Stimulated activated CD4-positive, alpha-beta T cell treated with anti-CD3 and anti-CD28 coated beads, Interleukin-12 subunit alpha, Interleukin-12 subunit beta, amount 100 ng/mL, for 48 hours (primary cell): ENCODE data around the gene TMEM203.
A peak's percentile ranks its signal among the peaks of the same experiment; 100 is the strongest.

Source experiments
- DNase-seq, 3 donors: peaks; one replicate each; pipeline ENCODE4 v3.0.0-alpha.2; 2020; ENCODE audit warnings: low read depth in 2 of 3, low spot score in 1 of 3

The TMEM203 gene

DNA sequence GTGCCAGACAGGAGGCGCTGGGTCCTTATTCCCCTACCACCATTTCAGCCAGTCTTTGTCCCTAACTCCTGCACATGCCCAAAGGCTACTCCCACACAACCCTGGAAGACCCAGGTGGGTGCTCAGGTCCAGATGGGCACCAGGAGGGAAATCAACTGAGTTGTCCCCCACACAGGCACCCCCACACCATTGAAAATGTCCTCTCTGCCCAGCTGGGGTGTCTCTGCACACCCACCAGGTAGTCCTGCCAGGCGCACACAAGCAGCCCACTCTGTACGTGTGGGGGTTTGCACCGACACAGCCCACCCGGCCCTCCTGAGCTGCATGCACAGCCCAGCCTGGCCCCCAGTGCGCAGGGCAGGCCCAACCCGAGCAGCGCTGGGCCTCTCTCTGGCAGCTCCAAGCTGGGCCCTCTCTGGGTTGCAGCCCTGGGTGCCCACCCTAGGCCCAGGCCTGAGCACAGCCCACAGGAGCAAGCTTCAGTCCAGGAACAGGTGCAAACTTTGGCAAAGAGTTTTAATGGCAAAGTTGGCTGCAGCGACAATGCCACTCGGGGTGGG is 14.4 kb upstream of the TMEM203 start:
- DNase-seq, result no peak

DNA sequence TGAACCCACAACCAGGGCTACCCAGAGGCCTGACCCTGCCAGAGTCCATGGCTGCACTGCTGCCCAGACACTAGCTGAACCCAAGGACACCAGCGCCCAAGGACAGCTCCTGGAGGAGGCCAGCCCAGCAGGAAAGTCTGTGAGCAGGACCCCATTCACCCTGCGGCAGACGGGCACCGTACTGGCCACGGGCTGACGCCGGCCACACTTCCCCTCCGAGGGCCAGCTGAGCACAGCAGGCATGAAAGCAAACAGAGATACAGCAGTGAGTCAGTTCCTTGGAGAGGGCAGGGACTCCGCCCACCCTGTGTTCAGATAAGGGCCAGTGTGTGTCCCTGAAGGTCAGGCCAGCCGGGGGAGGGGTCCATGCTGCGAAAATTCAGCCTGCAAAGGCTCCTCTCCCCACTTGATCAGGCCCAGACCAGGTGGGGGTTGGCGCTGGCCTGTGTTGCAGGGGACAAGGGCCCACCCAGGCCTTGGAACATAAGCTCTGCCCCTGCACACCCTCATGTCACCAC is 13.4 kb upstream of the TMEM203 start:
- DNase-seq, result no peak

DNA sequence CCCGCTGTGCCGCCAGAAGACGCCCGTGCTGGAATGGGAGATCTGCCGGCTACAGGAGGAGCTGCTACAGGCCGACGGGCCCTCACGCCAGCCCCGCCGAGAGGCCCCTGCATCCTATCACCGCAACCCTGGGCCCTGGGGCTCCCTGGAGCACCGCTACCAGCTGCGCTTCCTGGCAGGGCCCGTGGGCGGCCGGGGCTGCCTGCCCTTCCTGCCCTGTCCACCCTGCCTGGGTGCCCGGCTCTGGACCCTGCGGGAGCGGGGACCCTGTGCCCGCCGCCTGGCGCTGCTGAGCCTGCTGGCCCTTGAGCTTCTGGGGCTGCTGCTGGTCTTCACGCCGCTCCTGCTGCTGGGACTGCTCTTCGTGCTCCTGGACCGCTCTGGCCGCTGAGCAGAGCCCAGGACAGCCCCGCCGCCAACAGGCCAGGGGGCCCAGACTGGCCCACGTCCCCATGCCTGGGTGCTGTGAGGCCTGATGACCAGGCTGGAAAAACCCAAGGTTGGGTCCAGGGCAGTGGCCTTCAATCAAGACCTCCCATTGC is 12.8 kb upstream of the TMEM203 start:
- DNase-seq, result no peak

DNA sequence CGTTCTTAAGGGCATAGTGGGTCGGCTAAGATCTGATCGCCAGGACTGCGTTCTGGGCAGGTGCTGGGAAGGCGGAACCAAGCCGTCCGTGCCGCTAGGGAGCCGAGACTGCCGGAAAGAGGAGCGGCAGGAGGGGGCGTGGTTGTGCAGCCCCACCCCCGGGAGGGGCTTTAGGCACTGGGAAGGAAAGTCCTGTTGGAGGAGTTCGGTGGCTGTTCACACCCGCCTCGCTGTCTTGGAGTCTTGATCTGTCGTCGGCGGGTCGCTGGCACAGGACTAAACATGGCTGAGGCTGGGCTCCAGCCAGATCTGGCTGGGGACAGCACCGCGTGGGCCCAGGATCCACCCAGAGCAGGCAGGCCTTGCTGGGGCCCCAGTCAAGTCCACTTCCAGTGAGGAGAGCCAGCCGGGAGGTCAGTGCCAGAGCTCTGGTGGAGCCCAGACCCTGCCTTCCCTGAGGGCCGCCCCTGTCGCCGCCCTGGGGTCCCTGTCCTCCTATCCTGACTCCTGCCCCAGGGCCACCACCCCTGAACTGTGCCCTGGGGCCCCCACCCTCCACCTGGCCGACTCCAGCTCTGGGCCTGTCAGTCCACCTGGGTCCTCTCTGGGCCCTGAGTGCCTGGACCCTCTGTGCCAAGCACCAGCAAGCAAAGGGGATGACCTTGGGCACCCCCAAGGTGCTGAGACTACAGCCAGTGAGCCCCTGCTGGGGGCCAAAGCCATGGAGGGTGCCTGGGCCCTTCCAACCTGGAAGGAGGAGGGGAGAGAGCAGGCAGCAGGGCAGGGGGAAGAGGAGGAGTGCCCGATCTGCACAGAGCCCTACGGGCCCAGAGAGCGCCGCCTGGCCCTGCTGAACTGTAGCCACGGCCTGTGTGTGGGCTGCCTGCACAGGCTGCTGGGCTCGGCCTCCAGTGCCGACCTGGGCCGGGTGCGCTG is 12.1 kb upstream of the TMEM203 start:
- no peak for DNase-seq

DNA sequence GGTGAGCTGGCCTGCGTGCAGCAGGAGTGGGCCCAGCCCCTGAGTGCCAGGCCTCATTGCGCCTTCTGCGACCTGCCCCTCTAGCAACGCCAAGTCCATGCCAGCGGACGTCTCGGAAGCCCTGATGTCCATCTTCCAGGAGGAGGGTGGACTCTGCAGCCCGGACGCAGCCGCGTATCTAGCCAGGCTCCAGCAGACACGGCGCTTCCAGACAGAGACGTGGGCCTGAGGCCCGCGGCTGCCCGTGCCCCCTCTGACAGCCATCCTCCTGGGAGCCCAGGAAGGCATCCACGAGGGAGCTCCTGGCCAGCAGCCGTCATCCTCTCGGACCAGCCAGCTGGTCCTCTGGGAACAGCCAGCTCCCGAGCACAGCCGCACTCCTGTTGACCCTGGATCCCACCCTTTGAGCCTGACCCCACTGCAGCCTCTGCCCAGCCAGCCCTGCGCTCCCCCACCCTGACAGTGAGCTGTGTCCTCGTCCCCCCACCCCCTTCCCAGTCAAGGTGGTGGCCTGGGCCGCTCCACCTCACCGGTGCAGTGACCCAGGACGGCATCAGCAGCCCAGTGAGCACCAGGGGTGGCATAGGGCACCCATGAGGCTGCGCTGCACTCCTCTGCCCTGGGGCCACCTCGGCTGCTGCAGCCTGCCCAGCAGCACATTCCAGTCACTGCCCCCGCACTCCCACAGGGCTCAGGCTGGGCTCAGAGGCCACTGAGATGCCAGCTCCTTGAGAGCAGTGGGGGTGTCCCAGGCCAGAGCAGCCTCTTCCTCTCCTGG is 10.9 kb upstream of the TMEM203 start:
- no peak for DNase-seq

DNA sequence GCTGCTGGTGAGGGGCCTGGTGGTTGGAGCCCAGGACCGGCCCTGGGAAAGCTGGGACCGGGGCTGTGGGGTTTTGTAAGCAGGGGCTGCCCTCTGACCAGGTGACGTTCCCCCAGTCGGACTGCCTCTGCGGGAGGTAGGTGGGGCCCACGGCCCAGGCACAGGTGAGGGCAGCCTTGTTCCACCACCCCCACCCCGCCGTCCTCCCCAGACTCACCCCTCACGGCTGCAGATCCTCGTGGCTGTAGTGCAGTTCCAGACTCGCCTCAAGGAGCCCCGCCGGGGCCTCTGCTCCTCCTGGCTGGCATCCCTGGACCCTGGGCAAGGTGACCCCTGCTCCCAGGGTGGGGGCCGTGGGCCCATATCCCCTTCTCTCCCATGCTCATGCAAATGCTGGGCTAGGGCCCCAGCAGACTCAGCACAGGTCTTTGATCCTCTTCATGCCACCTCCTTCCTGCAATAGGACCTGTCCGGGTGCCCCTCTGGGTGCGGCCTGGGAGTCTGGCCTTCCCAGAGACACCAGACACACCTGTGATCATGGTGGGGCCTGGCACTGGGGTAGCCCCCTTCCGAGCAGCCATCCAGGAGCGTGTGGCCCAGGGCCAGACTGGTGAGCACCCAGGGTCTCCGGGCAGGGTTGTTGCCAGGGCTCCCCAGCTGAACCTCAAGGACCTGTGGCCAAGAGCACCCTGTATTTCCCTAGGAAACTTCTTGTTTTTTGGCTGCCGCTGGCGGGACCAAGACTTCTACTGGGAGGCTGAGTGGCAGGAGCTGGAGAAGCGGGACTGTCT is 9.9 kb upstream of the TMEM203 start:
- no peak for DNase-seq

DNA sequence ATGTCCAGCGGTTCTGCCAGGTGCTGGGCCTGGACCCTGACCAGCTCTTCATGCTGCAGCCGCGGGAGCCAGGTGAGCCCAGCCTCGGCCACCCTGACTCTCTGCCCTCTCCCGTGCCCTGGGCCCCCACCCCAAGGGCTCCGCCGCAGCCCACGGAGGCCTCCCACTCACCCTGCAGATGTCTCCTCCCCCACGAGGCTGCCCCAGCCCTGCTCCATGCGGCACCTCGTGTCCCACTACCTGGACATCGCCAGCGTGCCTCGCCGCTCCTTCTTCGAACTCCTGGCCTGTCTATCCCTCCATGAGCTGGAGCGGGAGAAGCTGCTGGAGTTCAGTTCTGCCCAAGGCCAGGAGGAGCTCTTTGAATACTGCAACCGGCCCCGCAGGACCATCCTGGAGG is 9.2 kb upstream of the TMEM203 start:
- no peak for DNase-seq

DNA sequence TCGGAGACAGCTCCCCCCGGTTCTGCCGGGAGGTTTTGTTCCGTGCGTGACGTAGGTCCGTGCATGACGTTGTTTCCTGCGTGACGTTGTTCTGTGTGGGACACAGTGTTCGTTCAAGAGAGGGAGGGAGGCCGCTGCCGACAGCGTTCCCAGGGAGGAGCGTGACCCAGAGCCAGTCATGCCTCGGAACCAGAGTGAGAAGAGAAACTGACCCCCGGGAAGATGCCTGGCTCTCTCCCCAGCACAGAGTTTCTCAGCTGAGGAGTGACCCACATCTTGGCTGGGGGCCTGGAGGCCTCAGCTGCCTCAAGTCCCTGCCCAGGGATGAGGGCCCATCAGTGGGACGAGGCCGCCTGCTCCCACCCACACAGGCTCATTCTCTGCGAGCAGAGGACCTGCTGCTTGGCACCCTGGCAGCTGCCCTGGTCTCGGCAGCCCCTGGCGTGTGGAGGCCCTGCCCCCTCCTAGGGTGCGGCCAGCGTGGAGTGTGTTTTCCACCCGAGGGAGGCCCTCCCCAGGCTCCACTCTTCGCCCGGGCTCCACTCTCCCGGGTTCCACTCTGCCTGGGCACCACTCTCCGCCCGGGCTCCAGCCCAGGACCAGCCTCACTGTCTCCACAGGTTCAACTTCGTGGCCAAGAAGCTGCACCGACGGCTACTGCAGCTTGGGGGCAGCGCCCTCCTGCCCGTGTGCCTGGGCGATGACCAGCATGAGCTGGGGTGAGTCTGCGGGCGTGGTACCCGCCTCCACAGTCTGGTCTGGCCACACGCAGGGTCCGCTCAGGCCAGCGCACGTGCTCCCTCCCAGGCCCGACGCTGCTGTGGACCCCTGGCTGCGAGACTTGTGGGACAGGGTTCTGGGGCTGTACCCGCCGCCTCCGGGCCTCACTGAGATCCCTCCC is 8.0 kb upstream of the TMEM203 start:
- no peak for DNase-seq

DNA sequence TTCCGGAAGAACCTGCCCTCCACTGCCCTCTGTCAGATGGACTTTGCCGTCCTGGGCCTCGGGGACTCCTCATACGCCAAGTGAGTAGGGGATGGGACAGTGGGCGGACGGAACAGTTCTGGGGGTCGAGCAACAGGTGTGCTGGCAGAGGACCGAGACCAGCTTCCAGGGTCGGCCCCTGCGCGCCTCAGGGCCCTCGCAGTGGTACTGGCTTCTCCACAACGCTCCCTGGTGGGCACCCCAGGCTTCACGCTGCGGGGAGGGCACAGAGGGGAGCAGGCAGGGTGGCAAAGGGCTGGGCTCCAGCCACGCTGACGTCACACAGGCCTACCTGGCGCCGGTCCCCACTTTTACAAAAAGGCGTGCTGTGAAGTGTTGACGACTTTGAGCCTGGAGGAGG is 7.1 kb upstream of the TMEM203 start:
- no peak for DNase-seq

DNA sequence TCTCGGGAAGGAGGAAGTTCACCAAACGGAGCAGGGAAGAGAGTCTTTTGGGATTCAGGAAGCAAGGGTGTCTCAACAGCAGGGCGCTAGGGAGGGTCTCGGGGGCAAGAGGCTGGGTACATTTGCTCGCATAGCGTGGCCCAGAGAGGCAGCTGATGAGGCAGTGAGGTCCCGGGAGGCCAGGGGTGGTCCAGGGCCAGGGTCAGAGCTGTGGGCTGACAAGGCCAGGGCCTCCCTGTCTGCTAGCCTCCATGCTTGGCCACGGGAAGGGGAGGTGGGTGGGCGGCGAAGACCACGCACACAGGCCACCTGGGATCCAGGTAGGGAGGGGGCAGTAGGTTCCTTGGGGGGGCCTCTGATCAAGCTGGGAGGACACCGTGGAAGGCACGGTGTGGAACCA is 6.1 kb upstream of the TMEM203 start:
- DNase-seq, result no peak

DNA sequence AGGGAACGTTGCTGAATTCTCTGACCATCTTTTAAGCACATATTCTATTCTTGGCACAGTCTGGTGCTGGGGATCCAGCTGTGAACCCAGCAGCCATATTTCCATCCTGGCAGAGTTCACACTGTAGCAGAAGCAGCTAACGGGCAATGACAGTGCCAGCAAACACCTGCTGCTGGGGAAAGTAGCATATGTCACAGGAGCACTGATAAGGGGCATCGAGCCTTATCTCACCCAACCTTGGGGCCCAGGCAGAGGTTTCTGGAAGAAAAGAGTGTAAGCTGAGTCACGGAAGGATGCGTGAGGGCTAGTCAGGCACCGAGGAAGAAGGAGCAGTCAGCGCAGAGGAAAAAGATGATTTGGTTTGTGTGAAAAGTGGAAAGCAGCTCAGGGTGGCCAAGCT is 1.2 kb upstream of the TMEM203 start:
- DNase-seq, result no peak

DNA sequence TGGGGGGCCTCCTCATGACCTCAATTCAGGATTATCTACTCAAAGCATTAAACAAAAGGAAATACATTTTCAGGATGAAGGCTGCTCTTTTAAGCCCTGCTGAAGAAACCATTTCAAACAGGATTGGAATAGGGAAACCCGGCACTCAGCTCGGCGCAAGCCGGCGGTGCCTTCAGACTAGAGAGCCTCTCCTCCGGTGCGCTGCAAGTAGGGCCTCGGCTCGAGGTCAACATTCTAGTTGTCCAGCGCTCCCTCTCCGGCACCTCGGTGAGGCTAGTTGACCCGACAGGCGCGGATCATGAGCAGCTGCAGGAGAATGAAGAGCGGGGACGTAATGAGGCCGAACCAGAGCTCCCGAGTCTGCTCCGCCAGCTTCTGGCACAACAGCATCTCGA is 720 bp downstream of the TMEM203 start:
- no peak for DNase-seq

DNA sequence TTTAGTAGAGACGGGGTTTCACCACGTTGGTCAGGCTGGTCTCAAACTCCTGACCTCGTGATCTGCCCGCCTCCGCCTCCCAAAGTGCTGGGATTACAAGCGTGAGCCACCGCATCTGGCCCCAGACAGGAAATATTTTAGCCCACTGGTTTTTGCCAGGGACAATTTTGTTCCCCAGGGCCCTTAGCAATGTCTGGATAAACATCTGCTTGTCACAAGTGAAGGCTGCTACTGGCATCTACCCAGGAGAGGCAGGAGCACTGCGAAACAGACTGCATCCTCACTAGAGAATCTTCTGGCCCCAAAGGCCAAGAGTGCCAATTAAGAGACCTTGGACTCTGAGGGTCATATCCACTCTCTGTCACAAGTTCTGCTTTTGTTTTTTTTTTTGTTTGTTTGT is 2.5 kb downstream of the TMEM203 start:
- no peak for DNase-seq

DNA sequence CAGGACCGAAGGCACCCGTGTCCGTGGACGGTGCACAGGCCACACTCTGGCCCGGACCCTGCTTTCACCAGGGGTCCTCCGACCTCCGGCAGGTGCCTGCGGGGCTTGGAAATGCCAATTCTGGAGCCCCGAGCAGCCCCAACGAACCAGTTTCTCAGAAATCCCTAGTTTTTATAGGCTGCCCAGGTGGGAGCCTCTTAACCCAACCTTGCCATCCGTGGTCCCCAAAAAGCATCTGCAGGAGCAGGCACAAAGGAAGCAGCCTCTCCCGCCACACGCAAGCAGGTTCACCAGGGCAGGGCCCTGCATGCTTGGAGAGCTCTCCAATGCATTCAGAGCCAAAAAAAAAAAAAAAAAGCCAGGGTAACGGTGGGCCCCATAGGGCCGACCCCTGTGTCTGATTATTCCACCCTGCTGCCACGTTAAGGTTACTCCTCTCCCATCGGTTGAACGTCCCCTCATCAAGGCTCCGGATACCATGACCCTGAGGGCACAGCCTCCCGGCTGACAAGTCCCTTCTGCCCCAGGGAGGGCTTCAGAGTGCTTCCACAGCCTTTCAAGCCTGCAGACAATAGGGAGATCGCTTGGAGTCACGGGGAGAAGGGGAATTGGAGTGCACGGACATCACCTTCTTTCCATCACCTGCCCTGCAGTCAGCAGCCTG is 4.1 kb downstream of the TMEM203 start:
- DNase-seq, result no peak

DNA sequence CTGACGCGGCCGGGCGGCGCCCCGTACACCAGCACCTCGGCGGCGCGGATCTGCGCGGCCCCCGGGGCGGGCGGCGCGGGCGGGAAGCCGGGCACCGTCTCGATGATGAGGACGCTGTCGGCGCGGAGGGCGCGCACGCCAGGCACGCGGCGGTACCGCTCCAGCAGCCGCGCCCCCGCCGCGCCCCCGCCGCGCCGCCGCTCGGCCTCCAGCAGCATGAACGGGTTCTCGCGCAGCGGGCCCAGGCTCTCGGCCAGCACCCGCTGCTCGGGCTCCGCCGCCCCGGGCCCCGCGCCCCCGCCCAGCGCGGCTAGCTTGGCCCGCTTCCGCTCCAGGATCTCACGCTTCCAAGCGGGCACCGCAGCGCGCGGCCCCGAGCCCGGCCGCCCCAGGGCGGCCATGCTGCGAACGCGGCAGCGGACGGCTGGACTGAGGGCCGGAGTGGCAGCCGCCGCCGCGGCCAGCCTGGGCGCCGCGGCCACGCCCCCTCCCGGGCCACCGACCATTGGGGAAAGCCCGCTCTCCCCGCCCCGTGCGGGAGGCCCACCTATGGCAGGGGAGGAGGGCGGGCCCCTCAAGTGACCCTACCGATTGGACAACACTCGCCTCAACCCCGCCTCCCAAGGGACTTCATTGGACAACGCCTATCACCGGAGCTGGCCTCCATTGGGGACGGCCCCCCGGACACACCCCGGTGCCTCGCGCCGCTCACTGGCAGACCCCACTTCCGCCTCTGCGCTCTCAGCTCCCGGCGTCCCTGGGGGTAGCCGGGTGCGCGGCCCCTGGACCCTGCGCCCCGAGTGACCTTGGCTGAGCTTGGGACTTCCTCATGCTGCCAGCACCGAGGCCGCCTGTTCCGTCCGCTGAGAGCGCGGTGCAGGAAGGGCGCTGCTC is 4.9 kb downstream of the TMEM203 start, which contains the start of gene TPRN:
Gene TPRN, minus strand, starts transcription at position 431 of the 894 bp plus-strand sequence. Its CDS starts 30 bp downstream, at position 401.
- peak; percentile 96 to 99 (median 96) for DNase-seq

DNA sequence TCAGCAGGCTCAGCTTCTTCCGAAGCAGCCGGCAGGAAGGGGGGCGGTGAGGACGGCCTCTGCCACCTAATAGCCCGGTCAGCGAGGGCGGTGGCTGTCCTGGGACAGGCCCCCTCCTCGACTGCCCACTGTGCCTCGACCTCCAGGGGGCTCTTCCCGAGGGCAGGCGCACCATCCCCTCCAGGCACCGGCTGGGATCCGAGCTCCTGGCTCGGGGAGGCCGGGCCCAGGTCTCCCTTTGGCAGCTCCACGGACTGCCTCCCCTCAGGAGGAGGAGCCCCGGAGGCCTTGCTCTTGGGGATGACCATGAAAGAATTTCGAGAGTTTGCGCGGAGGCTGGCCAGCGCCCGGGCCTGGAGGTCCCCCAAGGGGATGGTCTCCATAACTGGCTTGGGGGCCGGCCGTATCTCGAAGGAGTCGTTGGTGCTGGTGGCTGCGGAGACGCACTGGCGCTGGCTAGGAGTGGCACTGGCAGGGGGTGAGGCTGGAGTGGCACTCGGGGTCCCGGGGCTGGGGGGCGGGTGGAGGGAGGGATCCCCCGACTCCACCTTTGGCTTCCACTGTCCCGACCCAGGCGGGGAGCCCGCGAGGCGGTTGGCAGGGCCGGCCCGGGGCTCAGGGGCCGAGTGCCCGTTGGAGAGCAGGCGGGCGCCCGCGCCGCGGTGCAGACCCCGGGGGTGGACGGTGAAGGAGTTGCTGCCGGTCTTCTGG is 5.9 kb downstream of the TMEM203 start:
- DNase-seq, result no peak

DNA sequence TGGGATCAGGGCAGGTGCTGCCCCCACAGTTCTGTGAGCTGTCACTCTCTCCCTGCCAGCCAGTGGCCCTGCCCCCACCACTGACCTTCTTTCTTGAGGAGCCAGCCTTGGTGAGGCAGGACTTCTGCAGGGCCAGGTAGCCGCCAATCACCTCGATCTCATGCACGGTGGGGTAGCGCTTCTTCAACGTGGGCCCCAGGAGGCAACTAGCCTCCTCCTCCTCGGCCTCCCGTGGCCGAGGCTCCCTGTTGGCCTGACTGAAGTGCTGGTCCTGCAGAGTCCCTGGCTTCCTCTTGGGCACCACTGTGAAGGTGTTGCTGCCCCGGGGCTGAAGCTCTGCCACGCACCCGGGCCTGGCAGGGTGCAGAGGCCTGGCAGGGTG is 6.6 kb downstream of the TMEM203 start:
- DNase-seq, result no peak
